ENCODE measurements around the gene FBXL4. TPM values are rescaled to one million over a fixed set of nuclear protein-coding genes. Genes with fewer than 3 reads are reported as not detected.

FBXL4 gene
- total and polyA plus RNA-seq, 10 of the 15 experiments (the other 5 are each of a cell fraction or from before 2014, with no cell fraction given): 2.9 to 16.9 (median 7.2) TPM

DNA sequence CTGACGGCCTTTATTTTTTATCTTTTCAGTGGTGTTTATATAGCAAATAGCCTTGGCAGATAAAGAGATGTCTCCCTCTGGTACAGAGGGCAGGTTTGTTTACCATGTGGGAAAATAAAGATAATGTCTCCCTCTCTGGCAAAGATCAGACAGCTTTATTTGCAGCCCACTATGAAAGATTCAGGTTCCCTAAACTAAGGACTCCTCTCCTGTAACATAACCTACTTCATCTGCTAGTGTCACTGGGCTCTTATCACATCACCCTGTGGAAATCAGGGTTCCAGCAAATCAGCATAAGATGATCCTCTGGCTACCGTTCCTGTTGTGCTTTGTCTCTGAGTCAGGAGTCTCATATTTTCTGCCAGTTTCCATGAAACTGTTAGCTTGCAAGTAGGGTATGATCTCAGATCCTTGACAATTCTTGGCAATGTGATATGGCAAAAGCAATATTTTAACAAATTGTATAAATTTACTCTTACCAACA, 3.1 kb downstream of the FBXL4 start:
- no TSS peak for BruUV-seq (replicated peaks)
- no peak overlapping the region for H2AFZ ChIP-seq (ENCODE audit: control insufficient read depth, low read depth, low read length)
- peaks cover 29% of the 10 kb centered on the region for H3K79me2 ChIP-seq (ENCODE audit: control insufficient read depth, insufficient read depth, low read length)
- WGBS (ENCODE audit: insufficient coverage, insufficient replicate concordance, low lambda C conversion rate, missing lambda C conversion rate): 98% methylated on average over 2 of the region's 2 CpGs
- no peaks in the 10 kb centered on the region for H4K20me1 ChIP-seq (ENCODE audit: control insufficient read depth, insufficient read depth)
- no peak overlapping the region for H3K4me2 ChIP-seq (ENCODE audit: control insufficient read depth, insufficient read depth)
- H3K9ac ChIP-seq (ENCODE audit: control insufficient read depth, insufficient read depth, low read length): no peak overlapping the region
- RAD21 ChIA-PET (ENCODE audit: unreplicated experiment): no interaction called here
- no peaks in the 10 kb centered on the region for H3K4me1 ChIP-seq (ENCODE audit: control insufficient read depth, insufficient read depth, low read length)
- CTCF ChIA-PET: no interaction called here
- FAIRE-seq (no peak), ATAC-seq (no peak), DNase-seq (ENCODE audit: low read depth, low spot score) (no peak)
- POLR2A ChIA-PET: no interaction called here
- H3K27me3 ChIP-seq (replicated peaks in 1 of 2; ENCODE audit: control insufficient read depth in 2 of 2, insufficient read depth in 2 of 2, low read length in 1 of 2): no peaks in the 10 kb centered on the region
- no peak overlapping the region for H3K4me3 ChIP-seq
- H3K36me3 ChIP-seq (ENCODE audit: control insufficient read depth in 2 of 2, insufficient read depth in 2 of 2, low read length in 1 of 2): no peaks in the 10 kb centered on the region
- SMC1A ChIA-PET (ENCODE audit: uncharacterized antibody, unreplicated experiment): no interaction called here
- in situ Hi-C loops (cut with MboI) (no loop called here), intact Hi-C loops (cut with micrococcal nuclease; ENCODE audit: unreplicated experiment) (no loop called here)
- no peak overlapping the region for H3K27ac ChIP-seq (ENCODE audit: control insufficient read depth, insufficient read depth)
- no peak for TF ChIP-seq STAT3 (IDR thresholded peaks at IDR 0.05; ENCODE audit: low read depth, low read length)
- no peak for TF ChIP-seq POLR2AphosphoS2 (IDR thresholded peaks at IDR 0.05; ENCODE audit: low read depth, low read length)
- H3K9me3 ChIP-seq (replicated peaks; ENCODE audit: control insufficient read depth, insufficient read depth, low read length): peaks cover 2% of the 10 kb centered on the region; the same call in 2 of the 3 replicates

DNA sequence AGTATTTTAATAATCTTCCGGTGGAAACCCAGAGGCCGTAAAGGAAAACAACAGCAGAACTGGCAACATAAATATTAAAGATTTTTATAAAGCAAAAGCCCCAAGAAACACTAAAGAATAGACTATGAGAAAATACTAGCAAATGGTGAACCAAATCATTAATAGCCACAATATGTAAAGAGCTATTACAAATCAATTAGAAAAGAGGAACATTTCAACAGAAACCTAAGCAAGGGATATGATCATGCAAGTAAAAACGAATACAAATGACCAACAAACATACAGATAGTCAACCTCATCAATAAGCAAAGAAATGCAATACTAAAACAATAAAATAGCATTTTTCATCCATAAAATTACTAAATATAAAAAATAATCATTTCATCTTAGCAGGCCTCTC, 3.6 kb downstream of the FBXL4 start:
- ChIA-PET POLR2A (no interaction called here), RAD21 (ENCODE audit: unreplicated experiment) (no interaction called here), SMC1A (ENCODE audit: uncharacterized antibody, unreplicated experiment) (no interaction called here), CTCF (no interaction called here)
- no TSS peak for BruUV-seq (replicated peaks)
- no peak overlapping the region for H3K4me3 ChIP-seq
- WGBS (ENCODE audit: insufficient coverage, insufficient replicate concordance, low lambda C conversion rate, missing lambda C conversion rate): 67% methylated on average over 3 of the region's 3 CpGs
- ATAC-seq (no peak), DNase-seq (ENCODE audit: low read depth, low spot score) (no peak), FAIRE-seq (no peak)
- H3K9me3 ChIP-seq (replicated peaks; ENCODE audit: control insufficient read depth, insufficient read depth, low read length): peaks cover 5% of the 10 kb centered on the region; the same call in 2 of the 3 replicates
- no peaks in the 10 kb centered on the region for H4K20me1 ChIP-seq (ENCODE audit: control insufficient read depth, insufficient read depth)
- no peaks in the 10 kb centered on the region for H3K27me3 ChIP-seq (replicated peaks in 1 of 2; ENCODE audit: control insufficient read depth in 2 of 2, insufficient read depth in 2 of 2, low read length in 1 of 2)
- no peak overlapping the region for H2AFZ ChIP-seq (ENCODE audit: control insufficient read depth, low read depth, low read length)
- H3K27ac ChIP-seq (ENCODE audit: control insufficient read depth, insufficient read depth): no peak overlapping the region
- H3K4me2 ChIP-seq (ENCODE audit: control insufficient read depth, insufficient read depth): no peak overlapping the region
- H3K4me1 ChIP-seq (ENCODE audit: control insufficient read depth, insufficient read depth, low read length): no peaks in the 10 kb centered on the region
- peaks cover 29% of the 10 kb centered on the region for H3K79me2 ChIP-seq (ENCODE audit: control insufficient read depth, insufficient read depth, low read length)
- intact Hi-C loops (cut with micrococcal nuclease; ENCODE audit: unreplicated experiment): no loop called here
- no peak overlapping the region for H3K9ac ChIP-seq (ENCODE audit: control insufficient read depth, insufficient read depth, low read length)
- in situ Hi-C loops (cut with MboI): no loop called here
- no peaks in the 10 kb centered on the region for H3K36me3 ChIP-seq (ENCODE audit: control insufficient read depth in 2 of 2, insufficient read depth in 2 of 2, low read length in 1 of 2)
- TF ChIP-seq ZNF592 (IDR thresholded peaks at IDR 0.05): no peak
- no peak for TF ChIP-seq IKZF2 (IDR thresholded peaks at IDR 0.05)
- TF ChIP-seq CREM (IDR thresholded peaks at IDR 0.05; ENCODE audit: low read depth): no peak
- no peak for TF ChIP-seq FOXM1 (IDR thresholded peaks at IDR 0.05; ENCODE audit: low read depth, low read length)
- TF ChIP-seq BMI1 (IDR thresholded peaks at IDR 0.05; ENCODE audit: borderline replicate concordance): no peak
- TF ChIP-seq ASH2L (IDR thresholded peaks at IDR 0.05; ENCODE audit: borderline replicate concordance, low read depth): no peak
- no peak for TF ChIP-seq CHD4 (IDR thresholded peaks at IDR 0.05)
- TF ChIP-seq, protein P1, sequence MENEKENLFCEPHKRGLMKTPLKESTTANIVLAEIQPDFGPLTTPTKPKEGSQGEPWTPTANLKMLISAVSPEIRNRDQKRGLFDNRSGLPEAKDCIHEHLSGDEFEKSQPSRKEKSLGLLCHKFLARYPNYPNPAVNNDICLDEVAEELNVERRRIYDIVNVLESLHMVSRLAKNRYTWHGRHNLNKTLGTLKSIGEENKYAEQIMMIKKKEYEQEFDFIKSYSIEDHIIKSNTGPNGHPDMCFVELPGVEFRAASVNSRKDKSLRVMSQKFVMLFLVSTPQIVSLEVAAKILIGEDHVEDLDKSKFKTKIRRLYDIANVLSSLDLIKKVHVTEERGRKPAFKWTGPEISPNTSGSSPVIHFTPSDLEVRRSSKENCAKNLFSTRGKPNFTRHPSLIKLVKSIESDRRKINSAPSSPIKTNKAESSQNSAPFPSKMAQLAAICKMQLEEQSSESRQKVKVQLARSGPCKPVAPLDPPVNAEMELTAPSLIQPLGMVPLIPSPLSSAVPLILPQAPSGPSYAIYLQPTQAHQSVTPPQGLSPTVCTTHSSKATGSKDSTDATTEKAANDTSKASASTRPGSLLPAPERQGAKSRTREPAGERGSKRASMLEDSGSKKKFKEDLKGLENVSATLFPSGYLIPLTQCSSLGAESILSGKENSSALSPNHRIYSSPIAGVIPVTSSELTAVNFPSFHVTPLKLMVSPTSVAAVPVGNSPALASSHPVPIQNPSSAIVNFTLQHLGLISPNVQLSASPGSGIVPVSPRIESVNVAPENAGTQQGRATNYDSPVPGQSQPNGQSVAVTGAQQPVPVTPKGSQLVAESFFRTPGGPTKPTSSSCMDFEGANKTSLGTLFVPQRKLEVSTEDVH (IDR thresholded peaks at IDR 0.05; ENCODE audit: low read depth, partially characterized antibody): no peak
- no peak for TF ChIP-seq MTA3 (IDR thresholded peaks at IDR 0.05; ENCODE audit: borderline replicate concordance, low read length)
- no peak for TF ChIP-seq EP300 (IDR thresholded peaks at IDR 0.05; ENCODE audit: borderline replicate concordance in 1 of 2, control insufficient read depth in 1 of 2, low read depth in 2 of 2, low read length in 2 of 2)
